ENCODE measurements around the gene PJA1. TPM values are rescaled to one million over a fixed set of nuclear protein-coding genes. Genes with fewer than 3 reads are reported as not detected.

The PJA1 gene
- total and polyA plus RNA-seq, 2 donors (not counting 3 experiments of a cell fraction or from before 2014, with no cell fraction given), result 8.2 to 16.1 TPM

- POLR2A ChIA-PET, result interaction anchor here (2.6 kb wide), 1 partner anchor 336 kb away, joined by 21 read pairs; the partner anchor contains the start of gene EFNB1
- intact Hi-C loops (cut with micrococcal nuclease), result loop anchor here (2.0 kb wide), 1 partner anchor 335 kb away; the partner anchor contains the start of gene EFNB1
These were observed 1.1 kb downstream of the PJA1 start for GRCh38 chrX:69163936-69164741.

More at GRCh38 chrX:69163936-69164741, 1.1 kb downstream of the PJA1 start:
- no peak for TF ChIP-seq POLR2A (IDR thresholded peaks at IDR 0.05; ENCODE audit: low read depth, low read length)
- no peak for TF ChIP-seq MAX (IDR thresholded peaks at IDR 0.05; ENCODE audit: insufficient read depth, insufficient read length)
- TF ChIP-seq CTCF (IDR thresholded peaks at IDR 0.05; ENCODE audit: extremely low read depth in 1 of 2, insufficient read depth in 1 of 2, low read depth in 1 of 2, low read length in 2 of 2), result no peak
- no peak for TF ChIP-seq EZH2 (IDR thresholded peaks at IDR 0.05; ENCODE audit: borderline replicate concordance, low read depth, low read length, severe bottlenecking)
- TF ChIP-seq MYC (IDR thresholded peaks at IDR 0.05; ENCODE audit: low read depth, low read length), result no peak
- TF ChIP-seq JUN (IDR thresholded peaks at IDR 0.05; ENCODE audit: borderline replicate concordance, insufficient read depth, insufficient read length, low read depth), result no peak
- no peak for TF ChIP-seq FOS (IDR thresholded peaks at IDR 0.05; ENCODE audit: borderline replicate concordance, insufficient read depth, low read length)
- no peak for TF ChIP-seq GATA2 (IDR thresholded peaks at IDR 0.05; ENCODE audit: insufficient read depth, insufficient read length, low read depth, low read length)
- no peak for TF ChIP-seq POLR2AphosphoS5 (IDR thresholded peaks at IDR 0.05; ENCODE audit: insufficient read depth, low read depth, low read length)
- FAIRE-seq (no peak), DNase-seq (ENCODE audit: low read depth, low spot score) (peak; percentile 13)
- peaks cover 0 to 3% of the 10 kb centered on the region in 2 experiments for H3K27me3 ChIP-seq (ENCODE audit: control insufficient read depth in 2 of 2, insufficient read depth in 2 of 2, low read length in 2 of 2)
- peak overlapping the region; percentile 83 for H3K9ac ChIP-seq (replicated peaks; ENCODE audit: extremely low read depth, insufficient read depth, low read length)
- no peaks in the 10 kb centered on the region for H3K9me1 ChIP-seq (replicated peaks; ENCODE audit: control insufficient read depth, extremely low read depth, insufficient read depth, low read length)
- H3K4me3 ChIP-seq (replicated peaks in 1 of 3; ENCODE audit: insufficient read depth in 1 of 3, low read depth in 1 of 3, low read length in 3 of 3), result peak overlapping the region in 2 of 3 experiments; percentile 79 to 83
- H3K79me2 ChIP-seq (ENCODE audit: control insufficient read depth, insufficient read depth, low read length), result no peaks in the 10 kb centered on the region
- H3K36me3 ChIP-seq (ENCODE audit: control insufficient read depth in 2 of 2, extremely low read depth in 1 of 2, insufficient read depth in 2 of 2, low read length in 2 of 2), result peaks cover 0 to 2% of the 10 kb centered on the region in 2 experiments
- no peak overlapping the region for H3K27ac ChIP-seq (ENCODE audit: insufficient read depth, low read depth, low read length)
- H3K9me3 ChIP-seq (replicated peaks; ENCODE audit: control insufficient read depth, insufficient read depth, low read length), result no peaks in the 10 kb centered on the region
- CTCF ChIA-PET, result no interaction called here
- peak overlapping the region; percentile 11 for H2AFZ ChIP-seq (ENCODE audit: low read depth, low read length)
- BruUV-seq (replicated peaks), result no TSS peak
- no peaks in the 10 kb centered on the region for H4K20me1 ChIP-seq (replicated peaks; ENCODE audit: control insufficient read depth, extremely low read depth, insufficient read depth, low read length)
- no peak overlapping the region for H3K4me2 ChIP-seq (ENCODE audit: insufficient read depth, low read length)
- dilution Hi-C loops (cut with MboI; ENCODE audit: extremely low pct_ligation_motif_present, low sequenced_read_pairs), result no loop called here
- H3K4me1 ChIP-seq (ENCODE audit: control insufficient read depth, extremely low read depth, insufficient read depth, low read length), result peaks cover 3% of the 10 kb centered on the region
